COR-L47 (cell line): ENCODE measurements around the gene NUTM2A.
"Not testable (repeated sequence)": the region's sequence is repeated elsewhere in the genome, so short reads cannot be mapped to it uniquely, and the experiment has no call there.

Experiments used
- DNase-seq: peaks from one replicate; lab custom pipeline; 2025; lab: John Stamatoyannopoulos, UW

The NUTM2A gene

DNA sequence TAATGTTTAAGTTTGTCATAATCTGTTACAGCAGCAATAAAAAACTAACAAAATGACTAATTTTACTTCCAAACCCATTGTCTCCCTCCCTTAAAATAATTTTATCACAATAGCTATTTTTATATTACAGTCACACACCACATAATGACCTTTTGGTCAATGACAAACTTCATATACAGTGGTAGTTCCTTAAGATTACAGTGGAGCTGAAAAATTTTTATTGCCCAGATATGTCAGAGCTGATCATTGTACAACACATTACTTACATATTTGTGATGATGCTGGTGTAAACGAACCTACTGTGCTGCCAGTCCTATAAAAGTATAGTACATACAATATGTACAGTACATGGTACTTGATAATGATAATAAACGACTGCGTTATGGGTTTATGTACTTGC, 22.1 kb downstream of the NUTM2A start:
- not testable (repeated sequence) for DNase-seq

DNA sequence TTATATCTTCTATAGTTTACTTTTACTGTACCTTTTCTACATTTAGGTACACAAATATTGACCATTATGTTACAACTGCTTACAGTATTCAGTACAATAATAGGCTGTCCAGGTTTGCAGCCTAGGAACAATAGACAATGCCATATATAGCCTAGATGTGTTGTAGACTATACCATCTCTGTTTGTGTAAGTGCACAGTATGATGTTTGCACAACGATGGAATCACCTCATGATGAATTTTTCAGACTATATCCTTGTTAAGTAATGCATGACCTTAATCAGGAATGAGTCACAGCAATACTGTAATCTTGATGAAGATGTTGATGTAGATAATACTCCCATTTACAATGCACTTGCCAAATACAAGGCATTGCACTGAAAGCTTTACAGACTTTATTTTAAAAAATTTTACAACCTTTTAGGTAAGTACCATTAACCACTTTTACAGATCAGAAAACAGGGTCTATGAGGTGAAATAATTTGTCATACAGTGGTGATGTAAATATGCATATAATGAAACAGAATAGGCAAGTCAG, 23.6 kb downstream of the NUTM2A start:
- DNase-seq: not testable (repeated sequence)

DNA sequence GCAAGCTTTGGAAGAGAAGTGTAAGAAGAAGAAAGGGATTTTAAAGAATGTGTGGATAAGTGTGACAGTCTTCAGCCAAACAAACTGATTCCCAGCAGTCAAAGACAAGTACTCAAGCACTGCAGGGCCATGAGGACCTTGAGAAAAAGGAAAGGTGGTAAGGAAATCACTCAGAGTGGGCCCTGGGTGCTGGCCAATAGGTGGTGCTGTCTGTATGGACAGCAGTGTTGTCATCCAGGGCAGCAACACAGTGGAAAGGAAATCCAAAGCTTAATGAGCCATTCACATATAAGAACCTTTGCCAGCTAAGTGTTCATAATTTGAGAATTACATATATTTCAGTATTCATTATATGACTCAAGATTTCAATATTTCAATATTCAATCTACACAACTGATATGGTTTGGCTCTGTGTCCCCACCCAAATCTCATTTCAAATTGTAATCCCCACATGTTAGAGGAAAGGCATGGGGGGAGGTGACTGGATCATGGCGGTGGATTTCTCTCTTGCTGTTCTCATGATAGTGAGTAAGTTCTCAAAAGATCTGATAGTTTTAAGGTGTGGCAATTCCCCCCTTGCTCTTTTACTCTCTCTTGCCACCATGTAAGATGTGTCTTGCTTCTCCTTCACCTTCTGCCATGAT, 55.6 kb downstream of the NUTM2A start:
- not testable (repeated sequence) for DNase-seq
